Endothelial cell (in vitro differentiated cells): Measurements from ENCODE around the gene SCLT1. TPM values are rescaled to one million over a fixed set of nuclear protein-coding genes. Genes with fewer than 3 reads are reported as not detected.

Source experiments
- DNase-seq: peaks from one replicate; pipeline ENCODE4 v3.0.0; 2021; ENCODE audit warnings: low spot score
- H3K27ac Mint-ChIP-seq: one replicate; pipeline ENCODE4 v1.8.0; 2021; ENCODE audit warnings: mixed read lengths, inconsistent platforms; ENCODE audit not compliant: unreplicated experiment
- H3K27me3 Mint-ChIP-seq: one replicate; pipeline ENCODE4 v1.8.0; 2021; ENCODE audit warnings: mild to moderate bottlenecking, moderate library complexity, mixed read lengths, inconsistent platforms; ENCODE audit not compliant: unreplicated experiment
- H3K36me3 Mint-ChIP-seq: one replicate; pipeline ENCODE4 v1.8.0; 2021; ENCODE audit warnings: mild to moderate bottlenecking, low read depth, mixed read lengths, inconsistent platforms; ENCODE audit not compliant: unreplicated experiment
- H3K4me1 Mint-ChIP-seq: one replicate; pipeline ENCODE4 v1.8.0; 2021; ENCODE audit warnings: mild to moderate bottlenecking, mixed read lengths, inconsistent platforms; ENCODE audit not compliant: unreplicated experiment
- H3K4me3 Mint-ChIP-seq: one replicate; pipeline ENCODE4 v1.8.0; 2021; ENCODE audit warnings: mild to moderate bottlenecking, mixed read lengths, inconsistent platforms; ENCODE audit not compliant: unreplicated experiment
- H3K9me3 Mint-ChIP-seq: one replicate; pipeline ENCODE4 v1.8.0; 2021; ENCODE audit warnings: mixed read lengths, inconsistent platforms; ENCODE audit not compliant: unreplicated experiment
- total RNA-seq: library from RNA; stranded (reverse); fragmentation: NEBNext Ultra II Directional; extraction: Animal tissue kit (Norgen Biotek cat#: 25700); gene quantifications from one replicate; pipeline ENCODE4 v1.2.1, GENCODE V29; 2021; ENCODE audit not compliant: unreplicated experiment
- TF ChIP-seq, protein P1 (sequence below): fragments of 200-600 bp; sonication (generic); IDR thresholded peaks from one replicate; pipeline ENCODE4 v1.5.0; 2021; ENCODE audit warnings: antibody characterized with exemption; ENCODE audit not compliant: unreplicated experiment

The SCLT1 gene
- total RNA-seq, 1 donor from 2014 or later, result 22.2 TPM

DNA sequence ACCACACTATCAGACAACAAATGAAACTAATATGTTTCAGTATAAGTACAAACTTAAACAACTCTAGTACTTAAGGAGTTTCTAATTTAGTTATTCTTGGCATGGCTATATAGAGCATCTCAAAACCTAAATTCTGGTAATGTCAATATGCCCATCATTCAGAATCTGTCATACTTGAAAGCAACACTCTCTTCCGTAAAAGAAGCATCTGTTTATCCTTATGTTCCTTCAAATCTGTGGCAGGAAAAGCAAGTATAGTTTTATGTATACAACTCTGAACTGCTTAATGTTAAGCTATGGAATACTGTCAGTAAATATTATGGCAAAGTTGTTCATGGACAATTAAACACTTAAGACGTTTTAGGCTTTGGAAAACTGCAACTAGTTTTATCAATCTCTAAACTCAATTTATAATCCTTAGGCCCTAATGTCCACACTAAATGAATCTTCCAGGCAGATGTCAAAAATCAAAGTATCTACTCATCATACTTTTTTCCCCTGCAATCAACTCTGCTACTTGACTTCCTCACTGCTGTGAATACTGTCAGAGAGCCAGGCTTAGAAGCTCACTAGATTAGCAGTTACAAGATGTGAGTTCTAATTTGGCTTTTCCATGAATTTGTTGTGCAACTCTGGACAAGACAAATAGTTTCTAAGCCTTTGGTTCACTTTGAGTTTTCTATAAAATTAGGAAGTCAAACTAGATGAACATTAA, 109.4 kb downstream of the SCLT1 start:
- DNase-seq, result no peak
- Mint-ChIP-seq H3K4me1 (no peaks in the 10 kb centered on the region), H3K36me3 (peaks cover 11% of the 10 kb centered on the region), H3K27me3 (no peaks in the 10 kb centered on the region), H3K27ac (no peak overlapping the region), H3K4me3 (no peak overlapping the region), H3K9me3 (no peaks in the 10 kb centered on the region)
- TF ChIP-seq, protein P1, sequence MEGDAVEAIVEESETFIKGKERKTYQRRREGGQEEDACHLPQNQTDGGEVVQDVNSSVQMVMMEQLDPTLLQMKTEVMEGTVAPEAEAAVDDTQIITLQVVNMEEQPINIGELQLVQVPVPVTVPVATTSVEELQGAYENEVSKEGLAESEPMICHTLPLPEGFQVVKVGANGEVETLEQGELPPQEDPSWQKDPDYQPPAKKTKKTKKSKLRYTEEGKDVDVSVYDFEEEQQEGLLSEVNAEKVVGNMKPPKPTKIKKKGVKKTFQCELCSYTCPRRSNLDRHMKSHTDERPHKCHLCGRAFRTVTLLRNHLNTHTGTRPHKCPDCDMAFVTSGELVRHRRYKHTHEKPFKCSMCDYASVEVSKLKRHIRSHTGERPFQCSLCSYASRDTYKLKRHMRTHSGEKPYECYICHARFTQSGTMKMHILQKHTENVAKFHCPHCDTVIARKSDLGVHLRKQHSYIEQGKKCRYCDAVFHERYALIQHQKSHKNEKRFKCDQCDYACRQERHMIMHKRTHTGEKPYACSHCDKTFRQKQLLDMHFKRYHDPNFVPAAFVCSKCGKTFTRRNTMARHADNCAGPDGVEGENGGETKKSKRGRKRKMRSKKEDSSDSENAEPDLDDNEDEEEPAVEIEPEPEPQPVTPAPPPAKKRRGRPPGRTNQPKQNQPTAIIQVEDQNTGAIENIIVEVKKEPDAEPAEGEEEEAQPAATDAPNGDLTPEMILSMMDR, result no peak

DNA sequence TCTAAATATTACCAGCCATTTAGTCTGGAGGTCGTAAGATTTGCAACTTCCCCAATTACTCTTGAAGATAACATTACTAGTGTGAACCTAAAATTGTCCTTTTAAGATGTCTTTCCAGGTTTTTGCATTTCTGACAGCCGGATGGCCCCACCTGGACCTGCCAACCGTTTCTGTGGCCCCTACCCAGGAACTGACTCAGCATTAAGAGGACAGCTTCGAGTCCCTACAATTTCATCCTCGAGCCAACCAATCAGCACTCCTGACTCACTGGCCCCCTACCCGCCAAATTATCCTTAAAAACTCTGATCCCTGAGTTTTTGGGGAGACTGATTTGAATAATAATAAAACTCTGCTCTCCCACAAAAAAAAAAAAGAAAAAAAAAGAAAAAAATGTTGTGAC, 112.0 kb downstream of the SCLT1 start:
- H3K9me3 Mint-ChIP-seq, result no peaks in the 10 kb centered on the region
- H3K27me3 Mint-ChIP-seq, result no peaks in the 10 kb centered on the region
- peaks cover 4% of the 10 kb centered on the region for H3K36me3 Mint-ChIP-seq
- H3K4me1 Mint-ChIP-seq, result no peaks in the 10 kb centered on the region
- no peak overlapping the region for H3K4me3 Mint-ChIP-seq
- TF ChIP-seq, protein P1, result no peak
- H3K27ac Mint-ChIP-seq, result no peak overlapping the region
- DNase-seq, result no peak

DNA sequence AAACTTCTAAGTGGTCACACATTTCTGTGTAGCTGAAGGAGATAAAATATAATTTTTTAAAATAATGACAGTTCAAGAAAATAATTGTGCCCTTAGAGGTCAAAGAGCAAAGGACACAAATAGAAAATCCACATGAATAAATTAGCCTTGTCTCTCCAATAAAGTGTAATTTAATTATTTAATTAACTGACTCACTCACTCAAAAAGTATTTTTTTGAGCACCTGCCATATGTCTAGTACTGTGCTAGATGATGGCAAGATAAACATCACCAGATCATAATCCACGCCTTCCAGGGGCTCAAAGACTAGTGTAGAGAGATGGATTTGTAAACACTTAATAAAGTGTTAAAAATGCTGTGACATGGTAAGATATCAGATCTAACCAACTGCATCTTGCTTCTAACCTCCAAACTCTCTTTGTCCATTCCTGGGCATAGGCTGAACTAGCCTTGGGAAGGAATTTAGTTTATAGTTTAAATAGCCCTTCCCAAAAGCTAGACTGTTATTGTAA, 112.5 kb downstream of the SCLT1 start:
- Mint-ChIP-seq H3K36me3 (peaks cover 3% of the 10 kb centered on the region), H3K9me3 (no peaks in the 10 kb centered on the region), H3K4me3 (no peak overlapping the region), H3K4me1 (no peaks in the 10 kb centered on the region), H3K27me3 (no peaks in the 10 kb centered on the region), H3K27ac (no peak overlapping the region)
- TF ChIP-seq, protein P1, result no peak
- no peak for DNase-seq

DNA sequence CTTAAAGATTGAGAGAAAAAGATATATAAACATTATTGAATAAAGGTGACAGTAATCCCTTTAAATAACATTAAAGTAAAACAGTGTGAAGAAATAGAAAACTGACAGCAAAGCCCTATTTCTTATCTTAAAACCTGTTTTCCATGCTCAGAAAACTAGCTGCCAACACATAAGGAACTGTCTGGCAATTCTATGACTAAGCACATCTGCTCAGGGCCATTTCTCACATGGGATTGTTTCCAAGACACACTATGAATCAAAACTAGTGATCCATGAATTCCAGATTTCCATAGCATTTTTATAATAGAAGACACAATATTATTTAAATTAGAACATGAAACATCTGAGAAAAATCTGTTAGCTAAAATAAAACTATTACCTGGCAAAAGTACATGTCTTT, 113.4 kb downstream of the SCLT1 start:
- no peaks in the 10 kb centered on the region for H3K4me1 Mint-ChIP-seq
- H3K27ac Mint-ChIP-seq, result no peak overlapping the region
- H3K36me3 Mint-ChIP-seq, result no peaks in the 10 kb centered on the region
- TF ChIP-seq, protein P1, result no peak
- DNase-seq, result no peak
- no peaks in the 10 kb centered on the region for H3K27me3 Mint-ChIP-seq
- no peaks in the 10 kb centered on the region for H3K9me3 Mint-ChIP-seq
- H3K4me3 Mint-ChIP-seq, result no peak overlapping the region

DNA sequence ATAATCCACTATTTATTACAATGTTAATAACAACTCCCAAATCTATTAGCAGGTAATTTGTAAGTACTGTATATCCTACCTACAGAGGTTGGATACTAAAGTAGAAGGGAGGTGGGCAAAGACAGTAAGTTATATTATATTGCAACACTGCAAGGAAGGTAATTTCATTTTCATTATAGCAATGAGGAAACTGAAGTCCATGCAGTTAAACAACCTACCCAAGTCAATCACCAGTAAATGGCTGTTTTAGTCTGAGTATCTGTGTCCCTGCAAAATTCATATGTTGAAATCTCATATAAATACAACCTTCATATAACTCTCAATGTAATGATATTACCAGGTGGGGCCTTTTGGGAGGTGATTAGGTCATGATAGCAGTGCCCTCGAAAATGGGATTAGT, 114.4 kb downstream of the SCLT1 start:
- Mint-ChIP-seq H3K27me3 (no peaks in the 10 kb centered on the region), H3K27ac (no peak overlapping the region), H3K4me1 (no peaks in the 10 kb centered on the region), H3K36me3 (no peaks in the 10 kb centered on the region), H3K9me3 (no peaks in the 10 kb centered on the region), H3K4me3 (no peak overlapping the region)
- TF ChIP-seq, protein P1, result no peak
- DNase-seq, result no peak
